OCI-LY7 (cell line): ENCODE results near the gene INPP5A.

Experiments
- EZH2phosphoT487 ChIP-seq: fragments of 200-600 bp; sonication (generic); IDR thresholded peaks from 2 replicates; pipeline ENCODE4 v1.6.1; 2018; ENCODE audit warnings: low read depth, borderline replicate concordance, mild to moderate bottlenecking, mixed run types, antibody characterized with exemption, low read length, moderate library complexity, mixed read lengths
- TF ChIP-seq, protein P1 (sequence below): fragments of 200-600 bp; sonication (generic); conservative IDR thresholded peaks from 2 replicates; pipeline ENCODE4 v1.5.1; 2014; ENCODE audit warnings: mild to moderate bottlenecking, antibody characterized with exemption, low read length, moderate library complexity, mixed read lengths

DNA sequence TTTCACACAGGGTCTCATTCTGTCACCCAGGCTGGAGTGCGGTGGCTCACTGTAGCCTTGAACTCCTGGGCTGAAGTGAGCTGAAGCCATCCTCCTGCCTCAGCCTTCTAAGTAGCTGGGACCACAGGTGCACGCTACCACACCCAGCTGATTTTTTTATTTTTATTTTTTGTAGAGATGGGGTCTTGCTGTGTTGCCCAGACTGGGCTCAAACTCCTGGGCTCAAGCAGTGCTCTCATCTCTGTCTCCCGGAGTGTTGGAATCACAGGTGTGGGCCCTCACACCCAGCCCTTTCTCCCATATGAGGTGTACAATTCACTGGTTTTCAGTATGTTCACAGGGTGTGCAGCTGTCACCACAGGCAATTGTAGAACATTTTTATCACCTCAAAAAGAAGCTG lies 5.2 kb downstream of the INPP5A start:
- TF ChIP-seq, protein P1, sequence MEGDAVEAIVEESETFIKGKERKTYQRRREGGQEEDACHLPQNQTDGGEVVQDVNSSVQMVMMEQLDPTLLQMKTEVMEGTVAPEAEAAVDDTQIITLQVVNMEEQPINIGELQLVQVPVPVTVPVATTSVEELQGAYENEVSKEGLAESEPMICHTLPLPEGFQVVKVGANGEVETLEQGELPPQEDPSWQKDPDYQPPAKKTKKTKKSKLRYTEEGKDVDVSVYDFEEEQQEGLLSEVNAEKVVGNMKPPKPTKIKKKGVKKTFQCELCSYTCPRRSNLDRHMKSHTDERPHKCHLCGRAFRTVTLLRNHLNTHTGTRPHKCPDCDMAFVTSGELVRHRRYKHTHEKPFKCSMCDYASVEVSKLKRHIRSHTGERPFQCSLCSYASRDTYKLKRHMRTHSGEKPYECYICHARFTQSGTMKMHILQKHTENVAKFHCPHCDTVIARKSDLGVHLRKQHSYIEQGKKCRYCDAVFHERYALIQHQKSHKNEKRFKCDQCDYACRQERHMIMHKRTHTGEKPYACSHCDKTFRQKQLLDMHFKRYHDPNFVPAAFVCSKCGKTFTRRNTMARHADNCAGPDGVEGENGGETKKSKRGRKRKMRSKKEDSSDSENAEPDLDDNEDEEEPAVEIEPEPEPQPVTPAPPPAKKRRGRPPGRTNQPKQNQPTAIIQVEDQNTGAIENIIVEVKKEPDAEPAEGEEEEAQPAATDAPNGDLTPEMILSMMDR: no peak
- no peak for TF ChIP-seq EZH2phosphoT487
